UCSD-AML1 (cell line): ENCODE data around the gene SSR3.

ENCODE experiments used
- DNase-seq: peaks from one replicate; lab custom pipeline; 2025; ENCODE audit not compliant: unreplicated experiment; lab: John Stamatoyannopoulos, UW

SSR3 gene

DNA sequence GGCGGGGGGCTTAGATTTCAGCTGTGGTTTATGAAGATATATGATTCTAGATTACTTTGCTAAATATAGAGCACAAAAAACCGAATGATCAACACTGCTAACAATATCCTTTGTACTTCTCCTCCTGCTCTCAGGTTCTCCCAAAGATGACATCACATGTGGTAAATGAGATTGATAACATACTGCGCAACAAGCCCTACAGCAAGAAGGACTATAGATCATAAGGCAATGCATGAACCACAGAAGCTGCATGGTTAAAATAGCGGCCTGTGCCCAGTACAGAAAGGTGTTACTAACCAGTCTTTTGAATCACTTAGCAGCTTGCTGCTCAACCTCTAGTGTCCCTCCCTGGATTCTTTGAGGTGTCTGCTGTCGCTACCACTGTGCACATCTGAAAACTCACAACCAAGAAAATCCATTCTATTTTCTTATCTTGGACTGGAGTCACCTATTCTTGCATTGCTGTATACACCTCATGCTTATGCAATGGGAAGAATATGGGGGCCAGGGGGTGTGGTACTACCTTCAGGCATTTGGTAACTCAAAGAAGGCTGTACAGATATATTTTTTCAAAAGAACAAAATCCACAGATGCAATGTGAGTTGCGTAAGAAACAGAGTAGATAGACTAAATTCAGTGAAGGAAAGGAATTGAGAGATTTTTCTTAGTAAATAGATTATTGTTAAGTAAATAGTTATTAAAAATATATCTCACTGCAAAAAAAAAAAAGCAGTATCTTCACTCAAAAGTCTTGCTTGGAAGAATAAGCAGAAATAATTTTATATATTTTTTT, 18.2 kb downstream of the SSR3 start:
- no peak for DNase-seq

GRCh38 chr3:156535798-156536197, 19.1 kb downstream of the SSR3 start:
- no peak for DNase-seq

- DNase-seq: peak; percentile 15
Observed at GRCh38 chr3:156535162-156535627, 19.7 kb downstream of the SSR3 start.

GRCh38 chr3:156533205-156533604, 21.7 kb downstream of the SSR3 start:
- DNase-seq: no peak

DNA sequence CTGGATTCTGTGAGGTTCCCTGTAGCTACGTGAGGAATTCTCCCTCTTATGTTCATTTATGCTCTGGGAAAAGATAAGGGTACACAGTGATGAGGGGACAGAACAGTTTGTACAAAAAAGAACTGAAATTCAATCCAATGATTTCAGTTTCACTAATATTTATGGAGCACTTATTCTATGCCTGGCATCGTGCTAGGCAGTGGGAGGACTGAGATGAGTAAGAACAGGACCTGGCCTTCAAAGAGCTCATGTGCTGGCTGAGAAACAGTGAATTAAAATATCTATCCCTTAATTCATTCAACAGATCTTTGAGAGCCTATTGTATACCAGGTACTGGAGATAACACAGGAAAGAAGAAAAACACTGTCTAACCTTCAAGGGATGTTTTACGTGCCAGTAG, 22.2 kb downstream of the SSR3 start:
- no peak for DNase-seq

DNA sequence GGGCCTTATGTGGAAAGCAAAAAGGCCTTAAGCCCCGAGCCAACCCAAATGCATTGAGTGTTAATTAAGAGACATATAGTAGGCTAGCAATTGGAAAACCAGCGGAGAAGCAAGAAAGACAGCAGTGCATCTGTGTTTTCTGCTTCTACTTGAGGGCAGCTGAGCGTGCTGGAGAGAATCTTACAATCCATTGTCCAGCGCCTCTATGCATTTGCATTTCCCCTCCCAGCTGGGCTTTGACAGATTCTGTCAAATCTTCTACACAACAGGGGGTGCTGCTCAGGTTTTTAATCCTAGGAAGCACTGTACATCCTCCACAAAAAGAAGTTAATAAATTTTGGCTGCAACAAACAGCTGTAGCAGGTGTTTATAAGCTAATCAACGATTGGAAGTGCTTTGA, 23.9 kb downstream of the SSR3 start:
- DNase-seq: no peak

- no peak for DNase-seq
Observed at GRCh38 chr3:156527060-156527459, 27.9 kb downstream of the SSR3 start.

- DNase-seq: no peak
Observed at GRCh38 chr3:156525808-156526207, 29.1 kb downstream of the SSR3 start.

- no peak for DNase-seq
Observed at GRCh38 chr3:156522673-156523072, 32.2 kb downstream of the SSR3 start.

DNA sequence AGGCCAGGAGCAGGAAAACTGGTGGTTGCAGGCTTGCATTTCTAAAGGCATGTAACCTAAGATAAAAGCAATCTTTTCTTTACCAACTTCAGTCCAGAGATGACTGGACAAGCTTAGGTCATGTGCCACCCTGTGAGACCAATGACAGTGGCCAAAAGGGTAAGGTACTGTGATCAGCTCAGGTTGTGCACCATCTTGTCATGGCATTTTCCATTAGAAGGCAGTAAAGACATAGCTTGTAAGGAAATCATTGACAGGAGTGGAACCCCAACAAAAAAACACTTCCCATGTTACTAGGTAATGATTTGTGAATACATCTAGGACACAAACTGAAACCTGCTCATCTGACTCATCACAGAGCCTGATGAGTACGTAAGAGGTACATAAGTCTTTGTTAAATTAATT, 35.2 kb downstream of the SSR3 start:
- DNase-seq: no peak

DNA sequence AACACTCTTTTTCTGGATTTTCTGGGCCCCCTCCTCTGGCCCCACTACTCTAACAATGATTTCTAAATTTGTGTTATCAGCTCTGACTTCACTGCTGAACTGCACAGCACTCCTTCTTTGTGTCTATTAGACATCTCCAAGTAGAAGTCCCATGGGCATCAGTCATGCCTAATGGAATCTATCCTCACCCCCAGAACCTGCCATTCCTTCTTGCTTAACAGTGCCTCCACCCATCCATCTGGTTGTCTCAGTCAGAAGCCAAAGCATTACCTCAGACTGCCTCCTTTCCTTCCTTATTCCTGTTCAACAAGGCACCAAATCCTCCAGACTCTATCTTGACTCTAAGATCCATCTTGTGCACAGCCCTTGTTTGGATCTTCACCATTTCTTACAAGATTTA, 36.2 kb downstream of the SSR3 start:
- no peak for DNase-seq

DNA sequence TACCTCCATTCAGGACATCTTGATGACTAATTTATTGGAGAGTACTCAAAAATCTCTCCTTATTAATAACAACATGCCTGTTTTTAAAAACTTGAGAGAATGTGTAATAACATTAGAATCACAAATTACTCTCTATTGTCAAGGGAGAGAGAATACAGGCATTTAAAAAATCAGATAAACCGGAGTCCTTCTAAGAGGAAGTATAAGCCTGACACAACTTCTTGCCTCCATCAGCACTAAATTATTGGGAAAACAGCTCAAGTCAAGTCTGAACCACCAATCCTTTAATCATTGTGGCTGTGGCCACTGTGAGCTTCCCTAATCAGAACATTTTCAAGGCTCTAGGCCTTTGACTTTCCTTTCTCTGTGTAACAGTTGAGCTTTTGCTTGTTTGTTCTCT, 38.0 kb downstream of the SSR3 start:
- DNase-seq: no peak

DNA sequence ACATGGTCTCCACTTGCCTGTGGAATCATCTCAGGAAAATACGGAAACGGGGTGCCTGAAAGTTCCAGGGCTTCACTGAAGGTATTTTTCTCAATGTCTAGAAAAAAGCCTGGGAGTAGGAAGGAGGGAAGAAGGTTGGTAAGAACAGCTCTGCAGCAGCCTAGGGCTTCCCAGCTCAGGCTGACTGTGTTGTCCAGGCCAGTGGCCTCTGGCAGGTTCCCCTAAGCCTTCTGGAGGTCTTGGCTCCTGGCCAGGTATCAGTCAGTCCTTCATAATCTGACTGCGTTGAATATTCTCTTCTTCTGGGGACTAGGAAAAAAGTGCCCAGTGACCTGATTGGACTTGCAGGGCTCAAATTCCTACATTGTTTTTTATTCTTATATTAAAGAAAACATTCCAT, 38.6 kb downstream of the SSR3 start:
- DNase-seq: no peak

- DNase-seq: no peak
Observed at GRCh38 chr3:156513619-156514018, 41.3 kb downstream of the SSR3 start.

- DNase-seq: no peak
Observed at GRCh38 chr3:156511987-156512677, 42.8 kb downstream of the SSR3 start.

DNA sequence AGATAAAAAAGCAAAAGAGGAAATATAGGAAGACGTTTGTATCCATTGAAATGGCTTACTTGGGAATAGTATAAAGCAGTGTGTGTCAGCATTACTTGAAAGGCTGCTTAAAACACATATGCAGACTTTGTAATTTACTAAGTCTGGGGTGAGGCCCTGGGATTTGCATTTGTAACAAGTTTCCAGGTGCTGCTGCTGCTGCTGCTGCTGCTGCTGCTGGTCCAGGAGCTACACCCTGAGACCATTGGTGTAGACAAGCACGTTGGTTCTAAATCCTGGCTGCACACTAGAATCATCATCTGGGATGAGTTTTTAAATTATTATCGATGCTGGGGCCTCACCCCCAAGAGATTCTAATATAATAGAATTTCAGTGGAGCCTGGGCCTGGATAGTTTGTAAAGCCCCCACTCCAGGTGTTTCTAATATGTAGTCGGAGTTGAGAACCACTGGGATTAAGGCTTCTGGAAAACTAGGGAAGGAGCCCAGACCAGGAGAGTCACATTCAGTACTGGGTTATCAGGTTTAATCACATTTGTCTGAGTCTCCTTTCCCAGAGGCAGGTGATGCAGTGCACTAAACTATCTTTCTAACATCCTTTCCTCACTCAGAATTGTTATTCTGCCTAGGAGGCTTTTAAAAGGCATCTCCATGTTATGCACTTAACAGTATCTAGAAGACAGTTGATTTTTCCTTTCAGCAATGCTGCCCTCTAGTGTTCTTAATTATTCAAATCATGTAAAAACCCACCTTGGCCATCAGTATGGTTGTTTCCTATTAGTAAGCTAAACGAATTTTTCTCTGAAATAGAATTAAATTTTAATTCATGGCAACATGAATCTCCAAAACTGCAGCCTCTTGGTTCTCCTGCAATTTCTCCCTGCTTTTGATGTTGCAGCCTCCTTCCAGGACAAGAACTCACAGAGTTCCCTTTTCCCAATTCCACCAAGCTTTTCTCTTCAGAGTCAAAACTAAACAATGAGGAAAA, 45.4 kb downstream of the SSR3 start:
- DNase-seq: no peak

DNA sequence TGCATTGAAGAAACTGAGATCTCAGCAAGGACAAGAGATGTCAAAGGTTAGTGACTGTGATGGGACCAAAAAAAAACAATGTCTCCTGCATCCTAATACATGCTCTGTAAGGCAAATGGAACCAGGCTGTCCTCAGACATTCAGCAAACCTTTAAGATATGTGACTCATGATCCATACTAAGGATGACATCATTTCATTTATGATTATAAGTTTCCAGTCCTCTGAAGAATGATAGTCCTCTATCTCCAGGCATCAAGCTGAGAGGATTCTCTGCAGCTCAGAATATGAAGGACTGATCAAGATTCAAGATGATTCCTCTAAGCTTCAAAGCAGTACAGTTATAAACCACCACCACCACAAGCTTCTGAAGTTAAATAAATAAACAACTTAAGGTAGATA, 47.6 kb downstream of the SSR3 start:
- no peak for DNase-seq

DNA sequence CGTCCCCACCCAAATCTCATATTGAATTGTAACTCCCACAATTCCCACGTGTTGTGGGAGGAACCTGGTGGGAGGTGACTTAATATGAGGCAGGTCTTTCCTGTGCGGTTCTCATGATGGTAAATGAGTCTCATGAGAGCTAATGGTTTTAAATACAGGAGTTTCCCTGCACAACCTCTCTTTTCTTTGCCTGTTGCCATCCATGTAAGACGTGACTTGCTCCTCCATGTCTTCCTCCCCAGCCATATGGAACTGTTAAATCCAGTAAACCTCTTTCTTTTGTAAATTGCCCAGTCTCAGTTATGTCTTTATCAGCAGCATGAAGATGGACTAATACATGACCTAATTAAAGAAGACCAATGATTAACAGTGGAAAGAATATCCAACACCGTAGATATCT, 56.6 kb downstream of the SSR3 start:
- no peak for DNase-seq

DNA sequence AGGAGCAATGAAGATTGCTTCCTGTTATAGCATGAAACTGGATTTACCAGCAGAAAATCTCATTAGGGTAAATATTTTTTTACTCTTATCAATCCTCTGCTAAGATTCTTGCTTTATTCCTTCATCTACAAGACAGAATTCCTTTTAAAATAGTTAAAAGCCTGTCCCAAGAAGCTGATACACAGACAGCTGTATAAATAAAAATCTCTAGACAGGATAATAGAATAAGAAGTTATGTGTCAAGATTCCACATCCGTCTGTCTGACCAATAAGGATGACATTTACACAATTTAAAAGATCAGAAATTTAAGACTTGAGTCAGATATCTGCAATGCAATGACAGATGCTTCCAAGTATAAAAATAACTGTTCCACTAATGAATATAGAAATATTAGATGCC, 57.6 kb downstream of the SSR3 start:
- no peak for DNase-seq

DNA sequence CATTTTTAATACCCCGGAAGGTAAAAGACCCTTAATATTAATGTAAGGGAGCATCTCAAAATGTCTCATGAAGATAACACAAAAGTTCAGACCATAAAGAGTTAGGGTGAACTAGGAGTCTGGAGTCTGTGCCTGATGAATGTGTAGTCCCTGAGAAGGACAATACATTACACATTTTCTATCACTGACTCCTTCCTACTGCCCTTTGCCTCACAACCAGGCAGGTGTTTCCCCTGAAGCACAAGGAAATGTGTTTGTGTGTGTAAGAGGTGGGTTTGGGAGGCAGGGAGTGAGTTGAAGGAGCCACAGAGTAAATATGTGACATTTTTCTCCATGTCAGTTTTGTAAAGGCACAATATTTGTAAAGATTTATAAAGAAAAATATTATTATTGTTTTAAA, 59.1 kb downstream of the SSR3 start:
- no peak for DNase-seq

- no peak for DNase-seq
Observed at GRCh38 chr3:156493887-156494286, 61.0 kb downstream of the SSR3 start.
